H1 (cell line): ENCODE data around the gene ADD2. TPM values are rescaled to one million over a fixed set of nuclear protein-coding genes. Genes with fewer than 3 reads are reported as not detected.

Experiments used
- CTCF ChIA-PET: fragments of 300-600 bp; sonication (Branson Sonifier 250); formaldehyde crosslinking; loops from one replicate; lab custom pipeline; 2021; ENCODE audit not compliant: partially characterized antibody; lab: Charles Lee
- POLR2A ChIA-PET: fragments of 300-600 bp; sonication (Branson Sonifier 250); formaldehyde crosslinking; loops from one replicate; lab custom pipeline; 2021; ENCODE audit warnings: inconsistent platforms; ENCODE audit not compliant: partially characterized antibody; lab: Charles Lee
- DNase-seq, 2 experiments: peaks; one replicate each; pipeline versions ENCODE4 v3.0.0 to v3.0.0-alpha.2; 2010 to 2022; ENCODE audit warnings: low spot score in 2 of 2, low read depth in 1 of 2, mixed read lengths in 1 of 2
- FAIRE-seq: peaks from 2 replicates; lab custom pipeline; 2011; peaks lifted over from hg19 to GRCh38; lab: Jason Lieb, UNC
- H2AFZ ChIP-seq: 2 replicates; pipeline ENCODE4 v1.8.1; 2012; ENCODE audit warnings: low read length, inconsistent platforms
- H2AK5ac ChIP-seq: 2 replicates; pipeline ENCODE4 v1.6.1; 2013; ENCODE audit warnings: low read depth, low read length
- H2BK120ac ChIP-seq: replicated peaks from 2 replicates; pipeline ENCODE3; 2013; ENCODE audit warnings: low read depth, low read length, inconsistent platforms
- H2BK12ac ChIP-seq: 2 replicates; pipeline ENCODE4 v1.6.1; 2013; ENCODE audit warnings: low read depth, low read length
- H2BK15ac ChIP-seq: 2 replicates; pipeline ENCODE4 v1.6.1; 2013; ENCODE audit warnings: low read length
- H2BK20ac ChIP-seq: 2 replicates; pipeline ENCODE4 v1.6.1; 2013; ENCODE audit warnings: low read length
- H2BK5ac ChIP-seq: 2 replicates; pipeline ENCODE4 v1.6.1; 2013; ENCODE audit warnings: low read depth, low read length
- H3K14ac ChIP-seq: 2 replicates; pipeline ENCODE4 v1.6.1; 2013; ENCODE audit warnings: inconsistent platforms; ENCODE audit not compliant: insufficient read length
- H3K18ac ChIP-seq: 2 replicates; pipeline ENCODE4 v1.6.1; 2013; ENCODE audit warnings: low read length; ENCODE audit errors: extremely low read depth
- H3K23ac ChIP-seq: 2 replicates; pipeline ENCODE4 v1.6.1; 2013; ENCODE audit warnings: inconsistent platforms; ENCODE audit not compliant: insufficient read length
- H3K23me2 ChIP-seq: 2 replicates; pipeline ENCODE4 v1.6.1; 2013; ENCODE audit warnings: low read depth, low read length
- H3K27ac ChIP-seq: 2 replicates; pipeline ENCODE4 v1.6.1; 2011; ENCODE audit warnings: low read depth, low read length, inconsistent platforms
- H3K27me3 ChIP-seq, 4 experiments: replicated peaks in 1 of 4; 1 replicate in 1 of 4; 2 replicates in 3 of 4; pipeline versions ENCODE4 v1.6.1 to v1.8.1; 2011 to 2013; ENCODE audit warnings: low read length in 3 of 4, mild to moderate bottlenecking in 3 of 4, inconsistent platforms in 2 of 4, mixed read lengths in 2 of 4, moderate library complexity in 1 of 4; ENCODE audit not compliant: control insufficient read depth in 3 of 4, insufficient read depth in 3 of 4; ENCODE audit errors: extremely low read depth in 1 of 4
- H3K36me3 ChIP-seq, 4 experiments: 2 replicates each; pipeline versions ENCODE4 v1.6.1 to v1.8.1; 2011 to 2013; ENCODE audit warnings: mild to moderate bottlenecking in 4 of 4, low read length in 3 of 4, moderate library complexity in 2 of 4, control low read depth in 1 of 4, inconsistent platforms in 1 of 4; ENCODE audit not compliant: insufficient read depth in 4 of 4, control insufficient read depth in 2 of 4
- H3K4ac ChIP-seq: replicated peaks from 2 replicates; pipeline ENCODE3; 2013; ENCODE audit warnings: low read length, low read depth, mixed read lengths, inconsistent platforms; ENCODE audit not compliant: insufficient read length
- H3K4me1 ChIP-seq, 4 experiments: replicated peaks in 1 of 4; 1 replicate in 1 of 4; 2 replicates in 3 of 4; pipeline versions ENCODE4 v1.6.1 to v1.8.1; 2011 to 2013; ENCODE audit warnings: low read length in 3 of 4, inconsistent platforms in 2 of 4, mixed read lengths in 1 of 4; ENCODE audit not compliant: insufficient read depth in 4 of 4, control insufficient read depth in 3 of 4
- H3K4me2 ChIP-seq, 2 experiments: 2 replicates each; pipeline versions ENCODE4 v1.6.1 to v1.8.1; 2011 to 2013; ENCODE audit warnings: low read depth in 2 of 2, low read length in 2 of 2, control low read depth in 1 of 2, inconsistent platforms in 1 of 2, mild to moderate bottlenecking in 1 of 2; ENCODE audit not compliant: insufficient read depth in 1 of 2
- H3K4me3 ChIP-seq, 4 experiments: fragments of 200-600, 300-600 bp in 1 of 4; sonication (generic), shearing (Covaris generic), sonication (Bioruptor Twin) in 1 of 4; 2 replicates each; pipeline versions ENCODE4 v1.5.1 to v1.8.1; 2011 to 2016; ENCODE audit warnings: low read length in 4 of 4, low read depth in 3 of 4, control low read depth in 2 of 4, inconsistent platforms in 2 of 4, mild to moderate bottlenecking in 2 of 4, mixed read lengths in 1 of 4, moderate library complexity in 1 of 4; ENCODE audit not compliant: insufficient read depth in 2 of 4; ENCODE audit errors: extremely low read depth in 1 of 4
- H3K56ac ChIP-seq: replicated peaks from 2 replicates; pipeline ENCODE3; 2013; ENCODE audit warnings: low read depth, mild to moderate bottlenecking, mixed read lengths, low read length, inconsistent platforms; ENCODE audit not compliant: insufficient read length
- H3K79me1 ChIP-seq: 2 replicates; pipeline ENCODE4 v1.6.1; 2013; ENCODE audit warnings: low read depth, low read length, control low read depth
- H3K79me2 ChIP-seq, 2 experiments: 2 replicates each; pipeline versions ENCODE4 v1.6.1 to v1.8.1; 2012 to 2013; ENCODE audit warnings: low read length in 2 of 2, mild to moderate bottlenecking in 2 of 2, inconsistent platforms in 1 of 2; ENCODE audit not compliant: insufficient read depth in 2 of 2, control insufficient read depth in 1 of 2
- H3K9ac ChIP-seq, 4 experiments: replicated peaks in 1 of 4; 1 replicate in 1 of 4; 2 replicates in 3 of 4; pipeline versions ENCODE4 v1.6.1 to v1.8.1; 2011 to 2013; ENCODE audit warnings: low read depth in 3 of 4, low read length in 3 of 4, control low read depth in 2 of 4, mild to moderate bottlenecking in 2 of 4, moderate library complexity in 2 of 4, inconsistent platforms in 1 of 4; ENCODE audit errors: extremely low read depth in 1 of 4
- H3K9me3 ChIP-seq, 2 experiments: 2 replicates each; pipeline versions ENCODE4 v1.6.1 to v1.8.1; 2012 to 2013; ENCODE audit warnings: mild to moderate bottlenecking in 2 of 2, moderate library complexity in 2 of 2, control low read depth in 1 of 2, inconsistent platforms in 1 of 2, low read depth in 1 of 2, low read length in 1 of 2, mixed read lengths in 1 of 2; ENCODE audit not compliant: insufficient read depth in 2 of 2
- H4K20me1 ChIP-seq, 2 experiments: replicated peaks in 1 of 2; 2 replicates each; pipeline versions ENCODE3 to v1.8.1; 2011 to 2013; ENCODE audit warnings: inconsistent platforms in 2 of 2, low read length in 2 of 2, mild to moderate bottlenecking in 1 of 2; ENCODE audit not compliant: insufficient read depth in 2 of 2, control insufficient read depth in 1 of 2
- H4K5ac ChIP-seq: 2 replicates; pipeline ENCODE4 v1.6.1; 2013; ENCODE audit warnings: low read length, low read depth, mixed read lengths, inconsistent platforms; ENCODE audit not compliant: insufficient read length
- H4K8ac ChIP-seq: 2 replicates; pipeline ENCODE4 v1.8.0; 2013; ENCODE audit warnings: mild to moderate bottlenecking, moderate library complexity, low read length, inconsistent platforms; ENCODE audit not compliant: insufficient read depth; ENCODE audit errors: extremely low read depth
- H4K91ac ChIP-seq: replicated peaks from 2 replicates; pipeline ENCODE3; 2013; ENCODE audit warnings: low read length, mixed read lengths, inconsistent platforms; ENCODE audit not compliant: insufficient read length
- BRCA1 ChIP-seq: IDR thresholded peaks from 2 replicates; pipeline ENCODE4 v1.6.1; 2012; ENCODE audit warnings: low read depth, low read length, improper control_type of control experiment
- CTCF ChIP-seq, 3 experiments: IDR thresholded peaks; 1 replicate in 2 of 3; 2 replicates in 1 of 3; pipeline versions ENCODE4 v1.5.1 to v1.6.1; 2011; ENCODE audit warnings: low read length in 3 of 3, mild to moderate bottlenecking in 3 of 3, inconsistent platforms in 2 of 3, low read depth in 1 of 3, moderate library complexity in 1 of 3; ENCODE audit not compliant: insufficient read depth in 1 of 3; ENCODE audit errors: control extremely low read depth in 1 of 3
- EP300 ChIP-seq, 2 experiments: IDR thresholded peaks; 1 replicate in 1 of 2; 2 replicates in 1 of 2; pipeline ENCODE4 v1.6.1; 2011 to 2012; ENCODE audit warnings: low read depth in 2 of 2, low read length in 2 of 2, mild to moderate bottlenecking in 2 of 2, borderline replicate concordance in 1 of 2, inconsistent platforms in 1 of 2, moderate library complexity in 1 of 2
- EZH2 ChIP-seq: fragments of 200-600 bp; sonication (generic); IDR thresholded peaks from 2 replicates; pipeline ENCODE4 v1.7.1; 2012; ENCODE audit warnings: low read depth, mild to moderate bottlenecking, moderate library complexity, low read length, inconsistent platforms; ENCODE audit not compliant: severe bottlenecking
- GTF2F1 ChIP-seq: IDR thresholded peaks from 2 replicates; pipeline ENCODE4 v1.6.1; 2012; ENCODE audit warnings: low read depth, low read length, improper control_type of control experiment, borderline replicate concordance
- HDAC6 ChIP-seq: IDR thresholded peaks from one replicate; pipeline ENCODE4 v1.7.1; 2012; ENCODE audit warnings: low read depth, mild to moderate bottlenecking, inconsistent platforms, low read length, moderate library complexity
- MAX ChIP-seq: IDR thresholded peaks from 2 replicates; pipeline ENCODE4 v1.6.1; 2012; ENCODE audit warnings: inconsistent platforms
- SIN3A ChIP-seq, 2 experiments: IDR thresholded peaks in 1 of 2; conservative IDR thresholded peaks in 1 of 2; 2 replicates each; pipeline ENCODE4 v1.6.1; 2011 to 2012; ENCODE audit warnings: low read length in 2 of 2, improper control_type of control experiment in 1 of 2, low read depth in 1 of 2, mild to moderate bottlenecking in 1 of 2
- TEAD4 ChIP-seq: IDR thresholded peaks from 2 replicates; pipeline ENCODE4 v1.6.1; 2012; ENCODE audit warnings: low read depth, low read length, inconsistent platforms, mixed read lengths
- WGBS, 2 experiments: shearing (Covaris generic) in 1 of 2; methylation state at CpG; one replicate each; pipeline versions ENCODE4 v1.1.6 to v1.1.7; 2013 to 2015; ENCODE audit warnings: low lambda C conversion rate in 2 of 2, mixed read lengths in 2 of 2, inconsistent platforms in 1 of 2, low coverage in 1 of 2, missing lambda C conversion rate in 1 of 2; ENCODE audit not compliant: insufficient replicate concordance in 2 of 2, insufficient coverage in 1 of 2, insufficient read length in 1 of 2; ENCODE audit errors: extremely low coverage in 1 of 2, missing lambda C conversion rate in 1 of 2; 5-methylcytosine and 5-hydroxymethylcytosine counted together
- polyA plus RNA-seq, 7 experiments: library from polyadenylated mRNA; depleted of rRNA in 3 of 7; stranded (reverse) in 5 of 7; unstranded in 2 of 7; fragments of >200 nt in 5 of 7; fragments of 200-250 nt in 2 of 7; gene quantifications; 1 replicate in 5 of 7; 2 replicates in 1 of 7; 4 replicates in 1 of 7; pipeline versions ENCODE4 v1.2.1 to v1.2.3, GENCODE V29; 2011 to 2013; ENCODE audit warnings: missing spikeins in 2 of 7, mixed read lengths in 2 of 7
- total RNA-seq: library from RNA; stranded (reverse); fragmentation: NEBNext Ultra II Directional; extraction: Animal tissue kit (Norgen Biotek cat#: 25700); gene quantifications from 2 replicates; pipeline ENCODE4 v1.2.1, GENCODE V29; 2021

Gene ADD2
- total and polyA plus RNA-seq, 2 of the 8 experiments (the other 6 are each of a cell fraction or from before 2014, with no cell fraction given), result 58.5 to 170 TPM

- no peak for DNase-seq
- TF ChIP-seq BRCA1 (no peak), TEAD4 (no peak), EP300 (IDR thresholded peaks at IDR 0.05; ENCODE audit: borderline replicate concordance in 1 of 2, low read depth in 2 of 2, low read length in 2 of 2) (no peak), MAX (no peak), GTF2F1 (no peak), HDAC6 (no peak), CTCF (IDR thresholded peaks at IDR 0.05; ENCODE audit: control extremely low read depth in 1 of 3, insufficient read depth in 1 of 3, low read depth in 1 of 3, low read length in 3 of 3) (no peak), EZH2 (no peak), SIN3A (conservative IDR thresholded peaks at IDR 0.05 in 1 of 2, IDR thresholded peaks at IDR 0.05 in 1 of 2; ENCODE audit: low read depth in 1 of 2, low read length in 2 of 2) (no peak)
- TF ChIP-seq, all 59 proteins: peak for 0
- Histone ChIP-seq H3K4me2 (no peak overlapping the region), H3K9ac (no peak overlapping the region), H2BK20ac (no peak overlapping the region), H3K79me2 (peaks cover 0 to 67% of the 10 kb centered on the region in 2 experiments; a peak in 2 of 4 replicates), H4K20me1 (peaks cover 14 to 15% of the 10 kb centered on the region in 2 experiments), H2BK15ac (no peak overlapping the region), H4K8ac (no peak overlapping the region; the same call in 1 of the 2 replicates), H3K18ac (no peak overlapping the region), H3K4me3 (no peak overlapping the region), H4K5ac (no peak overlapping the region), H2BK12ac (peak overlapping the region; percentile 69; the same call in 1 of the 2 replicates), H3K14ac (no peak overlapping the region), H4K91ac (no peak overlapping the region), H3K36me3 (peaks cover 0 to 16% (median 6%) of the 10 kb centered on the region in 4 experiments; a peak in 6 of 8 replicates), H2BK120ac (no peak overlapping the region), H3K27me3 (no peaks in the 10 kb centered on the region), H2AK5ac (no peak overlapping the region), H3K23me2 (no peaks in the 10 kb centered on the region), H3K79me1 (peaks cover 17% of the 10 kb centered on the region), H3K4me1 (peaks cover 0 to 37% (median 16%) of the 10 kb centered on the region in 4 experiments; a peak in 6 of 7 replicates), H2BK5ac (peak overlapping the region; percentile 44; the same call in 1 of the 2 replicates), H3K9me3 (no peaks in the 10 kb centered on the region), H2AFZ (no peak overlapping the region), H3K23ac (no peak overlapping the region), H3K4ac (no peak overlapping the region), H3K27ac (no peak overlapping the region), H3K56ac (no peak overlapping the region)
- WGBS, 2 experiments, result 69% methylated on average over 1 of the region's 1 CpG; no CpG with 5 or more reads in 1 of the 2 experiments
- no peak for FAIRE-seq
- POLR2A ChIA-PET, result interaction anchor here (0.7 to 0.9 kb wide), 2 partner anchors 53 to 57 kb away, joined by 3 to 6 read pairs; partner anchors contain the start of gene ADD2
- CTCF ChIA-PET, result interaction anchor here (0.9 to 2.1 kb wide), 5 partner anchors 15 to 135 kb away, joined by 3 to 6 read pairs (median 5); no protein-coding TSS in a partner anchor
These were observed 56.8 kb downstream of the ADD2 start for GRCh38 chr2:70711191-70711590.
